ENCODE measurements around the gene HMCN2.

DNA sequence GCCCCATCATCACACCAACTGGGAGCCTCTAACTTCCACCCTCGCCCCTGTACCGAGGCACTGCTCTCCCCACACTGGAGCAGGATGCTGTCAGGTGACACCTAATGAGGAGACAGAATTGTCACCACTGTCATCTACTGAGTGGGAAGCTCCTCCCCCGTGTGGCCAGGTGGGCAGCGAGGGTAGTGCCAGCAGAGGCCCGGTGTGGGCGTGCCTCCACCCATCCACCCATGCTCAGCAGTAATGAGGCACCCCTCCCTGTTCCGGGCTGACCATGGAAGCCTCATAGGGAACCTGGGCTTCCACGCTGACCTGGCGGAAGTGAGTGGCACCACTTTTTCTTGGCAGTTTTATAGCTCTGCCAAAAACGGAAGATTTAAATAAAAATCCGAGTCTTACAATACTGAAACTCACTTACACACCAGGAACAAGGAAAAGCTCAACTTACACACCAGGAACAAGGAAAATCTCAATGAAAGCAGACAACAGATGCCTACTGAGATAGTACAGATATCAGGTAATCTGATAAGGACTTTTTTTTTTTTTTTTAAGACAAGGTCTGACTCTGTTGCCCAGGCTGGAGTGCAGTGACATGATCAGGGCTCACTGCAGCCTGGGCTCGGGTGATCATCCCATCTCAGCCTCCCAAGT is 148.6 kb downstream of the HMCN2 start:
- TF ChIP-seq MAX (IDR thresholded peaks at IDR 0.05; ENCODE audit: insufficient read depth, insufficient read length) (no peak), CTCF (IDR thresholded peaks at IDR 0.05; ENCODE audit: extremely low read depth in 1 of 2, insufficient read depth in 1 of 2, low read depth in 1 of 2, low read length in 2 of 2) (no peak), MYC (IDR thresholded peaks at IDR 0.05; ENCODE audit: low read depth, low read length) (no peak), POLR2A (IDR thresholded peaks at IDR 0.05; ENCODE audit: low read depth, low read length) (no peak), JUN (IDR thresholded peaks at IDR 0.05; ENCODE audit: borderline replicate concordance, insufficient read depth, insufficient read length, low read depth) (no peak), EZH2 (IDR thresholded peaks at IDR 0.05; ENCODE audit: borderline replicate concordance, low read depth, low read length, severe bottlenecking) (no peak), POLR2AphosphoS5 (IDR thresholded peaks at IDR 0.05; ENCODE audit: insufficient read depth, low read depth, low read length) (no peak), FOS (IDR thresholded peaks at IDR 0.05; ENCODE audit: borderline replicate concordance, insufficient read depth, low read length) (no peak)
